H9 (cell line): Measurements from ENCODE around the gene MAT2A. TPM values are rescaled to one million over a fixed set of nuclear protein-coding genes. Genes with fewer than 3 reads are reported as not detected.
A peak's percentile ranks its signal among the peaks of the same experiment; 100 is the strongest.

ENCODE experiments used
- DNase-seq: peaks from one replicate; pipeline ENCODE4 v3.0.0-alpha.2; 2017
- H2AFZ ChIP-seq: one replicate; pipeline ENCODE4 v1.6.1; 2013; ENCODE audit warnings: mild to moderate bottlenecking, low read length, control low read depth, moderate library complexity
- H2AK5ac ChIP-seq: 2 replicates; pipeline ENCODE4 v1.6.1; 2013; ENCODE audit warnings: low read length, control low read depth, mixed read lengths; ENCODE audit not compliant: insufficient read length
- H2BK120ac ChIP-seq: one replicate; pipeline ENCODE4 v1.6.1; 2013; ENCODE audit warnings: low read depth, mild to moderate bottlenecking, low read length, control low read depth, inconsistent platforms; ENCODE audit not compliant: poor library complexity, severe bottlenecking
- H2BK12ac ChIP-seq: 2 replicates; pipeline ENCODE4 v1.6.1; 2013; ENCODE audit warnings: low read length, control low read depth, mixed read lengths, low read depth; ENCODE audit not compliant: insufficient read length
- H2BK15ac ChIP-seq: 2 replicates; pipeline ENCODE4 v1.6.1; 2013; ENCODE audit warnings: low read depth, low read length, control low read depth
- H2BK20ac ChIP-seq: one replicate; pipeline ENCODE4 v1.6.1; 2013; ENCODE audit warnings: low read depth, mild to moderate bottlenecking, low read length, control low read depth, inconsistent platforms; ENCODE audit not compliant: poor library complexity, severe bottlenecking
- H2BK5ac ChIP-seq: 2 replicates; pipeline ENCODE4 v1.6.1; 2013; ENCODE audit warnings: low read length, control low read depth, mixed read lengths; ENCODE audit not compliant: insufficient read length
- H3K14ac ChIP-seq: 2 replicates; pipeline ENCODE4 v1.6.1; 2013; ENCODE audit warnings: low read length, control low read depth; ENCODE audit not compliant: insufficient read depth
- H3K18ac ChIP-seq: 2 replicates; pipeline ENCODE4 v1.6.1; 2013; ENCODE audit warnings: low read depth, mild to moderate bottlenecking, mixed read lengths, low read length, control low read depth; ENCODE audit not compliant: insufficient read length
- H3K23ac ChIP-seq: 2 replicates; pipeline ENCODE4 v1.6.1; 2013; ENCODE audit warnings: low read length, control low read depth, mixed read lengths, low read depth; ENCODE audit not compliant: insufficient read length
- H3K23me2 ChIP-seq: 2 replicates; pipeline ENCODE4 v1.6.1; 2013; ENCODE audit warnings: low read depth, mild to moderate bottlenecking, mixed read lengths, low read length, control low read depth; ENCODE audit not compliant: insufficient read length, poor library complexity, severe bottlenecking
- H3K27ac ChIP-seq: 2 replicates; pipeline ENCODE4 v1.5.1; 2013; ENCODE audit warnings: low read length, control low read depth, mixed read lengths, low read depth; ENCODE audit not compliant: insufficient read length
- H3K27me3 ChIP-seq: 2 replicates; pipeline ENCODE4 v1.6.1; 2013; ENCODE audit warnings: low read length, control low read depth, inconsistent platforms; ENCODE audit not compliant: insufficient read depth
- H3K4ac ChIP-seq: 2 replicates; pipeline ENCODE4 v1.6.1; 2013; ENCODE audit warnings: low read depth, mild to moderate bottlenecking, control low read depth, inconsistent platforms, low read length, moderate library complexity
- H3K4me1 ChIP-seq: 2 replicates; pipeline ENCODE4 v1.6.1; 2013; ENCODE audit warnings: low read length, control low read depth, inconsistent platforms; ENCODE audit not compliant: insufficient read depth
- H3K4me2 ChIP-seq: 2 replicates; pipeline ENCODE4 v1.6.1; 2013; ENCODE audit warnings: low read length, control low read depth, mixed read lengths; ENCODE audit not compliant: insufficient read length, insufficient read depth
- H3K56ac ChIP-seq: 2 replicates; pipeline ENCODE4 v1.6.1; 2013; ENCODE audit warnings: low read depth, mild to moderate bottlenecking, mixed read lengths, low read length, control low read depth; ENCODE audit not compliant: insufficient read length
- H3K79me1 ChIP-seq: 2 replicates; pipeline ENCODE4 v1.6.1; 2013; ENCODE audit warnings: low read depth, mild to moderate bottlenecking, moderate library complexity, low read length, control low read depth, inconsistent platforms; ENCODE audit not compliant: insufficient read depth, poor library complexity, severe bottlenecking
- H3K79me2 ChIP-seq: 2 replicates; pipeline ENCODE4 v1.6.1; 2013; ENCODE audit warnings: low read length, control low read depth, inconsistent platforms; ENCODE audit not compliant: insufficient read depth
- H3K9ac ChIP-seq: 2 replicates; pipeline ENCODE4 v1.6.1; 2013; ENCODE audit warnings: low read length, control low read depth, mixed read lengths; ENCODE audit not compliant: insufficient read length; ENCODE audit errors: extremely low read depth
- H3K9me3 ChIP-seq: one replicate; pipeline ENCODE4 v1.6.1; 2013; ENCODE audit warnings: low read depth, low read length, inconsistent platforms; ENCODE audit not compliant: control insufficient read depth
- H3T11ph ChIP-seq: one replicate; pipeline ENCODE4 v1.6.1; 2013; ENCODE audit warnings: mild to moderate bottlenecking, low read length, control low read depth, inconsistent platforms
- H4K20me1 ChIP-seq: one replicate; pipeline ENCODE4 v1.6.1; 2013; ENCODE audit not compliant: control insufficient read depth, insufficient read length, insufficient read depth
- H4K5ac ChIP-seq: 2 replicates; pipeline ENCODE4 v1.6.1; 2013; ENCODE audit warnings: low read depth, mild to moderate bottlenecking, mixed read lengths, low read length, control low read depth; ENCODE audit not compliant: insufficient read length
- H4K8ac ChIP-seq: replicated peaks from 2 replicates; pipeline ENCODE4 v1.6.1; 2013; ENCODE audit warnings: low read length, control low read depth, mixed read lengths, low read depth; ENCODE audit not compliant: insufficient read length
- H4K91ac ChIP-seq: 2 replicates; pipeline ENCODE4 v1.6.1; 2013; ENCODE audit warnings: low read depth, mild to moderate bottlenecking, moderate library complexity, mixed read lengths, low read length, control low read depth; ENCODE audit not compliant: insufficient read length
- H3K27ac Mint-ChIP-seq, 3 experiments: 2 replicates in 2 of 3; 3 replicates in 1 of 3; pipeline ENCODE4 v1.8.0; 2020 to 2021; ENCODE audit warnings: mixed read lengths in 3 of 3, mild to moderate bottlenecking in 1 of 3, moderate library complexity in 1 of 3
- H3K27me3 Mint-ChIP-seq: 2 replicates; pipeline ENCODE4 v1.8.0; 2021; ENCODE audit warnings: low read depth, mild to moderate bottlenecking, moderate library complexity, mixed read lengths
- H3K36me3 Mint-ChIP-seq, 3 experiments: 2 replicates in 2 of 3; 3 replicates in 1 of 3; pipeline ENCODE4 v1.8.0; 2020 to 2021; ENCODE audit warnings: low read depth in 3 of 3, mixed read lengths in 3 of 3; ENCODE audit not compliant: insufficient read depth in 1 of 3
- H3K4me1 Mint-ChIP-seq, 2 experiments: 2 replicates each; pipeline ENCODE4 v1.8.0; 2020; ENCODE audit warnings: mixed read lengths in 2 of 2
- H3K4me3 Mint-ChIP-seq, 2 experiments: 2 replicates in 1 of 2; 3 replicates in 1 of 2; pipeline ENCODE4 v1.8.0; 2020 to 2021; ENCODE audit warnings: mild to moderate bottlenecking in 2 of 2, mixed read lengths in 2 of 2, moderate library complexity in 1 of 2
- H3K9me3 Mint-ChIP-seq, 2 experiments: 2 replicates in 1 of 2; 3 replicates in 1 of 2; pipeline ENCODE4 v1.8.0; 2020; ENCODE audit warnings: mild to moderate bottlenecking in 2 of 2, mixed read lengths in 2 of 2, moderate library complexity in 1 of 2
- WGBS: extraction: QIAGEN DNeasy Blood & Tissue Kit; methylation state at CpG from one replicate; pipeline ENCODE4 v1.1.7; 2013; ENCODE audit warnings: missing lambda C conversion rate, low lambda C conversion rate, mixed read lengths; ENCODE audit not compliant: insufficient read length; ENCODE audit errors: extremely low coverage; 5-methylcytosine and 5-hydroxymethylcytosine counted together
- total RNA-seq: library from RNA; stranded (reverse); gene quantifications from 2 replicates; pipeline ENCODE4 v1.2.1, GENCODE V29; 2021
- TF ChIP-seq, protein P1 (sequence below): fragments of 200-600 bp; sonication (generic); conservative IDR thresholded peaks from 3 replicates; pipeline ENCODE4 v1.8.0; 2021; ENCODE audit warnings: antibody characterized with exemption, mild to moderate bottlenecking

The MAT2A gene
- total RNA-seq, 1 experiment from 2014 or later = 459 TPM

DNA sequence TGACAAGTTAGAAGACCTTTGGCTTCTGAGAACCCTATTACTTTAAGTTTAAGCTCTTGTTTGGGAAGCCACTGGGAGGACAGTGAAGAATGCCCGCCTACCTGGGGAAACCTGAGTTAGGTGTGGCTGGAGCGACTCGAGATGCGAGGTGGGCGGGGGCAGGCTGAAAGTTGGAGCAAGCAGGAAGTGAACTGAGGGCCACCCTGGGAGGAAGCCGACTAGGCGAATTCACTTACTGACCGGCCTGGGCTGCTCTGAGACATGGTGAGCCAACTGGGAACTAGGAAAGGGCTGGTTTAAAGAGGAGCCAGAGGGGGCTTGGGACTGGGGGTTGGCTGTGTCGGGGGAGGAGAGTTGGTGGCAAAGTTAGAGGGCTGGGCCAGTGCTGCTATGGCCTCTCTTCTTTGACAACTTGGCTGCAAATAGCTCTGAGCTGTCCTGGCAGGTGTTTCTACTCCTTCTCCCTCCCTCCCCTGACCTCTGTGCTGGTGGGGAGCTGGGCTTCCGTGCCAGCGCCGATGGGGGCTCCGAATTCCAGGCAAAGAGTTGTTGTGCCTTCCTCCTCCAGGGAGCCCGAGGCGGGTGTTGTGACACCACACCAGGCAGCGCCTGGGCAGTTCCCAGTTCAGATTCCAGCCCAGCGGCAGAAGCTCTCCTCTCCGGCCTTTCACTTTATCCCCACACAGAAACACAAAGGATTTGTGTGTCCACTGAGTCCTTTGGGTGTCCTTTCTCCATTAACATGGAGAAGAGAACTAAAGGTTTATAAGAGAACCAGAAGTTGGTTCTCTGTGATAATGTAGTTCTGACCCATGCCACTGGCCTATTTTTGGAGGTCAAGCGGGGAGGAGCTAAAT, 38.6 kb downstream of the MAT2A start, which contains the start of gene VAMP8:
VAMP8 (plus strand) TSS at position 201 of the 857 bp plus-strand sequence; CDS start at position 262, 61 bp downstream.
- no peak within 1 kb of the TSS for H4K5ac ChIP-seq
- Mint-ChIP-seq H3K27me3 (peaks cover 45% of the 10 kb centered on the region), H3K9me3 (no peaks in the 10 kb centered on the region; a peak in 2 of 5 replicates), H3K27ac (peak within 1 kb of the TSS; percentile 82 to 90 (median 84); a peak in 6 of 7 replicates), H3K4me3 (peak within 1 kb of the TSS; percentile 71 to 84), H3K4me1 (peaks cover 30% of the 10 kb centered on the region in 2 experiments), H3K36me3 (no peaks in the 10 kb centered on the region)
- H3K23ac ChIP-seq = no peak within 1 kb of the TSS
- no peak within 1 kb of the TSS for H2BK120ac ChIP-seq
- H2BK5ac ChIP-seq = no peak within 1 kb of the TSS
- H3K4ac ChIP-seq = no peak within 1 kb of the TSS
- DNase-seq = peak; percentile 92
- no peaks in the 10 kb centered on the region for H3K27me3 ChIP-seq
- H4K20me1 ChIP-seq = no peaks in the 10 kb centered on the region
- peak within 1 kb of the TSS; percentile 45 for H3K18ac ChIP-seq
- TF ChIP-seq, protein P1, sequence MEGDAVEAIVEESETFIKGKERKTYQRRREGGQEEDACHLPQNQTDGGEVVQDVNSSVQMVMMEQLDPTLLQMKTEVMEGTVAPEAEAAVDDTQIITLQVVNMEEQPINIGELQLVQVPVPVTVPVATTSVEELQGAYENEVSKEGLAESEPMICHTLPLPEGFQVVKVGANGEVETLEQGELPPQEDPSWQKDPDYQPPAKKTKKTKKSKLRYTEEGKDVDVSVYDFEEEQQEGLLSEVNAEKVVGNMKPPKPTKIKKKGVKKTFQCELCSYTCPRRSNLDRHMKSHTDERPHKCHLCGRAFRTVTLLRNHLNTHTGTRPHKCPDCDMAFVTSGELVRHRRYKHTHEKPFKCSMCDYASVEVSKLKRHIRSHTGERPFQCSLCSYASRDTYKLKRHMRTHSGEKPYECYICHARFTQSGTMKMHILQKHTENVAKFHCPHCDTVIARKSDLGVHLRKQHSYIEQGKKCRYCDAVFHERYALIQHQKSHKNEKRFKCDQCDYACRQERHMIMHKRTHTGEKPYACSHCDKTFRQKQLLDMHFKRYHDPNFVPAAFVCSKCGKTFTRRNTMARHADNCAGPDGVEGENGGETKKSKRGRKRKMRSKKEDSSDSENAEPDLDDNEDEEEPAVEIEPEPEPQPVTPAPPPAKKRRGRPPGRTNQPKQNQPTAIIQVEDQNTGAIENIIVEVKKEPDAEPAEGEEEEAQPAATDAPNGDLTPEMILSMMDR = no peak
- H2AK5ac ChIP-seq = no peak within 1 kb of the TSS
- no peak within 1 kb of the TSS for H3K56ac ChIP-seq
- no peak within 1 kb of the TSS for H2AFZ ChIP-seq
- no peak within 1 kb of the TSS for H3K27ac ChIP-seq
- no CpG with 5 or more reads among the region's 19 CpGs for WGBS
- H3K79me1 ChIP-seq = no peaks in the 10 kb centered on the region
- no peak within 1 kb of the TSS for H4K8ac ChIP-seq
- H2BK20ac ChIP-seq = no peak within 1 kb of the TSS
- H4K91ac ChIP-seq = no peak within 1 kb of the TSS
- no peaks in the 10 kb centered on the region for H3K23me2 ChIP-seq
- peaks cover 3% of the 10 kb centered on the region; the same call in 1 of the 2 replicates for H3K4me1 ChIP-seq
- H3K9me3 ChIP-seq = no peaks in the 10 kb centered on the region
- peak within 1 kb of the TSS; percentile 62 for H3K4me2 ChIP-seq
- peak within 1 kb of the TSS; percentile 15 for H3K9ac ChIP-seq
- no peak within 1 kb of the TSS for H3T11ph ChIP-seq
- H3K14ac ChIP-seq = no peak within 1 kb of the TSS
- H2BK15ac ChIP-seq = no peak within 1 kb of the TSS
- H2BK12ac ChIP-seq = no peak within 1 kb of the TSS
- H3K79me2 ChIP-seq = no peaks in the 10 kb centered on the region
